ENCODE measurements around the gene ARHGEF33.
"Not testable (repeated sequence)": the region's sequence is repeated elsewhere in the genome, so short reads cannot be mapped to it uniquely, and the experiment has no call there.

Gene ARHGEF33

GRCh38 chr2:38935568-38936172 lies 46.0 kb downstream of the ARHGEF33 start:
- no peak for TF ChIP-seq CTCF (IDR thresholded peaks at IDR 0.05)
- no peaks in the 10 kb centered on the region for H3K36me3 ChIP-seq
- H3K27ac ChIP-seq, result no peak overlapping the region
- no peaks in the 10 kb centered on the region for H3K27me3 ChIP-seq
- H3K4me1 ChIP-seq (ENCODE audit: control insufficient read depth in 1 of 2, insufficient read depth in 1 of 2, low read depth in 1 of 2, low read length in 1 of 2), result no peaks in the 10 kb centered on the region
- no peak overlapping the region for H3K4me3 ChIP-seq (ENCODE audit: low read depth in 1 of 2, low read length in 1 of 2)
- H3K9me3 ChIP-seq, result no peaks in the 10 kb centered on the region

GRCh38 chr2:38936516-38936915 lies 46.8 kb downstream of the ARHGEF33 start:
- H3K4me1 ChIP-seq (ENCODE audit: control insufficient read depth in 1 of 2, insufficient read depth in 1 of 2, low read depth in 1 of 2, low read length in 1 of 2); H3K27me3 ChIP-seq; H3K36me3 ChIP-seq; H3K4me3 ChIP-seq (ENCODE audit: low read depth in 1 of 2, low read length in 1 of 2); H3K9me3 ChIP-seq; H3K27ac ChIP-seq: not testable (repeated sequence)

DNA sequence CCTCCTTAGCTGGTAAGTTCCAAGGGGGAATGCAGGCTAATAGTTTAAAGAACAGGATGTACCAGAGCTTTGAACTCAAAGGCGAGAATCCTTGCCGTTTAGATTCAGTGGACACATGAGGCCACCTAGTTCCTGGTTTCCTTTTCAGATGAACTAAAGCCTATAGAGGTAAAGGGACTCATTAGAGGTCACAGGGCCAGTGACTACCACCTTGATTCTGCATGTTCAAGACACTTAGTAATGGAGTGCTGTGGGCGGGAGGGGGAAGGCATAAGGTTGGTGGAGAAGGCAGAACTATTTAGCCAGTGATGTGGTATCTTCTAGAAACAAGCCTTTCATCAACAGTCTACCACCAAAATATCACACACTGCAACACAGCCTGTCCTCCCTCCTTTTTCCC lies 47.9 kb downstream of the ARHGEF33 start:
- no peaks in the 10 kb centered on the region for H3K4me1 ChIP-seq (ENCODE audit: control insufficient read depth in 1 of 2, insufficient read depth in 1 of 2, low read depth in 1 of 2, low read length in 1 of 2)
- H3K36me3 ChIP-seq, result no peaks in the 10 kb centered on the region
- no peaks in the 10 kb centered on the region for H3K27me3 ChIP-seq
- H3K4me3 ChIP-seq (ENCODE audit: low read depth in 1 of 2, low read length in 1 of 2), result no peak overlapping the region
- no peak for TF ChIP-seq CTCF (IDR thresholded peaks at IDR 0.05)
- no peaks in the 10 kb centered on the region for H3K9me3 ChIP-seq
- no peak overlapping the region for H3K27ac ChIP-seq

- Histone ChIP-seq H3K9me3 (no peaks in the 10 kb centered on the region), H3K4me1 (ENCODE audit: control insufficient read depth in 1 of 2, insufficient read depth in 1 of 2, low read depth in 1 of 2, low read length in 1 of 2) (peaks cover 3 to 8% of the 10 kb centered on the region in 2 experiments), H3K4me3 (ENCODE audit: low read depth in 1 of 2, low read length in 1 of 2) (no peak overlapping the region), H3K27me3 (no peaks in the 10 kb centered on the region), H3K36me3 (no peaks in the 10 kb centered on the region), H3K27ac (no peak overlapping the region)
- no peak for TF ChIP-seq CTCF (IDR thresholded peaks at IDR 0.05)
These were observed 51.1 kb downstream of the ARHGEF33 start for GRCh38 chr2:38940746-38941145.

GRCh38 chr2:38943784-38944183 lies 54.1 kb downstream of the ARHGEF33 start:
- Histone ChIP-seq H3K27me3 (no peaks in the 10 kb centered on the region), H3K36me3 (no peaks in the 10 kb centered on the region), H3K9me3 (no peaks in the 10 kb centered on the region), H3K27ac (no peak overlapping the region), H3K4me3 (ENCODE audit: low read depth in 1 of 2, low read length in 1 of 2) (no peak overlapping the region), H3K4me1 (ENCODE audit: control insufficient read depth in 1 of 2, insufficient read depth in 1 of 2, low read depth in 1 of 2, low read length in 1 of 2) (peaks cover 3 to 11% of the 10 kb centered on the region in 2 experiments)
- TF ChIP-seq CTCF (IDR thresholded peaks at IDR 0.05), result no peak

GRCh38 chr2:38945372-38945771 lies 55.7 kb downstream of the ARHGEF33 start:
- no peaks in the 10 kb centered on the region for H3K27me3 ChIP-seq
- H3K27ac ChIP-seq, result no peak overlapping the region

More at GRCh38 chr2:38945372-38945771, 55.7 kb downstream of the ARHGEF33 start:
- Histone ChIP-seq H3K4me3 (ENCODE audit: low read depth in 1 of 2, low read length in 1 of 2) (no peak overlapping the region), H3K36me3 (no peaks in the 10 kb centered on the region), H3K4me1 (ENCODE audit: control insufficient read depth in 1 of 2, insufficient read depth in 1 of 2, low read depth in 1 of 2, low read length in 1 of 2) (peaks cover 3 to 11% of the 10 kb centered on the region in 2 experiments), H3K9me3 (no peaks in the 10 kb centered on the region)
- TF ChIP-seq CTCF (IDR thresholded peaks at IDR 0.05), result no peak
